Gastrocnemius medialis (tissue), 4 donors: ENCODE measurements around the gene MISP3. TPM values are rescaled to one million over a fixed set of nuclear protein-coding genes. Genes with fewer than 3 reads are reported as not detected.
A peak's percentile ranks its signal among the peaks of the same experiment; 100 is the strongest.

Experiments used
- ATAC-seq, 2 donors: fragments of 150-250 bp; one replicate each; pipeline ENCODE4 v1.9.1; 2016
- DNase-seq, 2 donors: peaks; one replicate each; pipeline ENCODE4 v3.0.0-alpha.2; 2019
- H3K27ac ChIP-seq, 4 donors: fragments of 200-600 bp; sonication (generic); 1 replicate in 1 of 4; 2 replicates in 3 of 4; pipeline ENCODE4 v1.5.1; 2016 to 2018; ENCODE audit warnings: mild to moderate bottlenecking in 2 of 4, moderate library complexity in 1 of 4
- H3K27me3 ChIP-seq, 3 donors: fragments of 200-600 bp; sonication (generic) in 2 of 3; 1 replicate in 1 of 3; 2 replicates in 2 of 3; pipeline versions ENCODE4 v1.5.1 to v1.6.0; 2016 to 2019; ENCODE audit warnings: mild to moderate bottlenecking in 1 of 3, moderate library complexity in 1 of 3
- H3K36me3 ChIP-seq, 2 donors: fragments of 200-600 bp; sonication (generic) in 1 of 2; one replicate each; pipeline ENCODE4 v1.5.1; 2017 to 2018
- H3K4me1 ChIP-seq, 2 donors: fragments of 200-600 bp; sonication (generic) in 1 of 2; one replicate each; pipeline ENCODE4 v1.5.1; 2016 to 2017; ENCODE audit warnings: mild to moderate bottlenecking in 2 of 2
- H3K4me3 ChIP-seq, 4 donors: fragments of 200-600 bp; sonication (generic) in 3 of 4; 1 replicate in 1 of 4; 2 replicates in 3 of 4; pipeline ENCODE4 v1.5.1; 2016 to 2019; ENCODE audit warnings: mild to moderate bottlenecking in 2 of 4
- H3K9me3 ChIP-seq, 3 donors: fragments of 200-600 bp; sonication (generic) in 2 of 3; 1 replicate in 1 of 3; 2 replicates in 2 of 3; pipeline ENCODE4 v1.5.1; 2016 to 2019
- CTCF ChIP-seq, 5 experiments: fragments of 450-650 bp in 3 of 5; fragments of 200-600 bp in 2 of 5; sonication (generic) in 2 of 5; IDR thresholded peaks in 4 of 5; conservative IDR thresholded peaks in 1 of 5; 1 replicate in 4 of 5; 2 replicates in 1 of 5; pipeline ENCODE4 v1.5.1; 2016 to 2019; ENCODE audit warnings: antibody characterized with exemption in 5 of 5, mild to moderate bottlenecking in 3 of 5, moderate library complexity in 3 of 5
- POLR2A ChIP-seq, 2 donors: fragments of 450-650 bp; IDR thresholded peaks; one replicate each; pipeline ENCODE4 v1.6.1; 2017; ENCODE audit warnings: antibody characterized with exemption in 2 of 2, mild to moderate bottlenecking in 2 of 2, moderate library complexity in 2 of 2
- in situ Hi-C, 4 donors: fragments of 200-750 bp; cut with MboI; loops; one replicate each; pipeline versions ENCODE4 v1.15.0 to v1.8.0; 2017; ENCODE audit warnings: low sequenced_read_pairs in 4 of 4
- intact Hi-C: fragments of 100-400 bp; cut with DNase I; formaldehyde crosslinking; loops from one replicate; pipeline ENCODE4 v1.15.1; 2023; ENCODE audit warnings: low total_unique reads
- total RNA-seq, 4 donors: library from RNA; depleted of rRNA; stranded (reverse); fragments of >200 nt; gene quantifications; one replicate each; pipeline versions ENCODE4 v1.1.0 to v1.2.3, GENCODE V29; 2016

MISP3 gene
- total RNA-seq, 4 donors from 2014 or later = 1.8 to 8.0 (median 5.7) TPM

DNA sequence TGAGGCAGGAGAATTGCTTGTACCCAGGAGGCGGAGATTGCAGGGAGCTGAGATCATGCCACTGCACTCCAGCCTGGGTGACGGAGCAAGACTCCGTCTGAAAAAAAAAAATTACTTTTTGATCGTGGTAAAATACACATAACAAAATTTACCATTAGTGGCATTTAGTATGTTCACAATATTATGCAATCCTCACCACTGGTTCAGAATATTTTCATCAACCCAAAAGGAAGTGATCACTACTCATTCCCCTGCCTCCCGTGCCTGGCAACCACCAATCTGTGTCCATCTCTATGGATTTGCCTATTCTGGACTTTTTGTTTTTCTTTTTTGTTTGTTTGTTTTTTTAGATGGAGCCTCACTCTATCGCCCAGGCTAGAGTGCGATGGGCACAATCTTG lies 9.5 kb upstream of the MISP3 start:
- intact Hi-C loops (no loop called here), in situ Hi-C loops (loop anchor here (25.0 kb wide), 2 partner anchors 451 to 476 kb away; no protein-coding TSS in a partner anchor)

GRCh38 chr19:14066134-14066533 lies 6.5 kb upstream of the MISP3 start:
- H3K9me3 ChIP-seq = no peaks in the 10 kb centered on the region
- TF ChIP-seq CTCF (IDR thresholded peaks at IDR 0.05 in 4 of 5, conservative IDR thresholded peaks at IDR 0.05 in 1 of 5) = no peak
- no peak for TF ChIP-seq POLR2A (IDR thresholded peaks at IDR 0.05)
- no peak overlapping the region for H3K4me3 ChIP-seq
- H3K27ac ChIP-seq = no peak overlapping the region
- intact Hi-C loops (no loop called here), in situ Hi-C loops (loop anchor here (25.0 kb wide), 2 partner anchors 454 to 479 kb away; no protein-coding TSS in a partner anchor)
- H3K4me1 ChIP-seq = no peaks in the 10 kb centered on the region
- H3K27me3 ChIP-seq = peaks cover 0 to 16% (median 0%) of the 10 kb centered on the region in 3 donors
- no peak for DNase-seq
- ATAC-seq = no peak
- no peaks in the 10 kb centered on the region for H3K36me3 ChIP-seq

More for the DNA sequence above, 9.5 kb upstream of the MISP3 start:
- H3K27me3 ChIP-seq = peaks cover 16 to 43% (median 29%) of the 10 kb centered on the region in 3 donors
- no peak overlapping the region for H3K27ac ChIP-seq
- ATAC-seq (no peak), DNase-seq (no peak)
- H3K36me3 ChIP-seq = no peaks in the 10 kb centered on the region
- no peaks in the 10 kb centered on the region for H3K9me3 ChIP-seq
- peaks cover 0 to 4% of the 10 kb centered on the region in 2 donors for H3K4me1 ChIP-seq
- TF ChIP-seq CTCF (IDR thresholded peaks at IDR 0.05 in 4 of 5, conservative IDR thresholded peaks at IDR 0.05 in 1 of 5) (no peak), POLR2A (IDR thresholded peaks at IDR 0.05) (no peak)
- H3K4me3 ChIP-seq = no peak overlapping the region

- Histone ChIP-seq H3K36me3 (no peaks in the 10 kb centered on the region), H3K4me3 (no peak overlapping the region), H3K27ac (no peak overlapping the region), H3K27me3 (no peaks in the 10 kb centered on the region), H3K4me1 (peaks cover 17 to 30% of the 10 kb centered on the region in 2 donors), H3K9me3 (no peaks in the 10 kb centered on the region)
- TF ChIP-seq CTCF (IDR thresholded peaks at IDR 0.05 in 4 of 5, conservative IDR thresholded peaks at IDR 0.05 in 1 of 5) (no peak), POLR2A (IDR thresholded peaks at IDR 0.05) (no peak)
- in situ Hi-C loops (loop anchor here (5.0 to 25.0 kb wide), 4 partner anchors 72 to 483 kb away; partner anchors contain the start of gene NANOS3 (in 1 of the 4)), intact Hi-C loops (loop anchor here (5.0 to 10.0 kb wide), 2 partner anchors 278 to 476 kb away; no protein-coding TSS in a partner anchor)
- DNase-seq (no peak), ATAC-seq (no peak)
These were observed 2.1 kb upstream of the MISP3 start for GRCh38 chr19:14070268-14071050.

DNA sequence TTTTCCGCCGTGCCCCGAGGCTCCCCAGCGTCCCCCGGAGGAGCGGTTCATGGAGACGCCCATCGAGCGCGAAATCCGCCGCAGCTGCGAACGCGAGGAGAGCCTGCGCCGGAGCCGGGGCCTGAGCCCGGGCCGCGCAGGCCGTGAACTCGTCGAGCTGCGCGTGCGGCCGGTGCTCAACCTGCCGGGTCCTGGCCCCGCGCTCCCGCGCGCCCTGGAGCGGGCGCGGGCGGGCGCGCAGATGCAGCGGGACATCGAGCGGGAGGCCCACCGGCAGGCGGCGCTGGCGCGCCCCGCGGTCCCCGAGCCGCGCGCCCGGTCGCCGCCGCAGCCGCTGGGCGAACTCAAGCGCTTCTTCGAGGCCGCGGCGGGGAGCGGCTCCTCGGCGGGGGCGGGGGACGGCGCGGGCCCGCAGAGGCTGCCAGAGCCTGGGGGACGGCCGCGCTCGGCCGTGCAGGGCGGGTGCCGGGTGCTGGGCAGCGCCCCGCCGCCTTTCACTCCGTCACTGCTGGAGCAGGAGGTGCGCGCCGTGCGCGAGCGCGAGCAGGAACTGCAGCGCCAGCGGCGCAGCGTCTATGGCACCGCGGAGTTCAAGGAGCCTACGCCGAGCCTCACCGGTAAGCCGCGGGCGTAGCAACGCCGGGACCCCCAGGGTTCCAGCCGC lies 807 bp downstream of the MISP3 start:
- Histone ChIP-seq H3K9me3 (no peaks in the 10 kb centered on the region), H3K27me3 (no peaks in the 10 kb centered on the region), H3K27ac (peak overlapping the region; percentile 86 to 97 (median 90)), H3K36me3 (no peaks in the 10 kb centered on the region), H3K4me3 (peak overlapping the region; percentile 71 to 93 (median 74)), H3K4me1 (peaks cover 20 to 32% of the 10 kb centered on the region in 2 donors)
- peak; percentile 64 to 77 for ATAC-seq
- in situ Hi-C loops = loop anchor here (5.0 to 25.0 kb wide), 4 partner anchors 69 to 486 kb away; partner anchors contain the start of gene NANOS3 (in 1 of the 4)
- intact Hi-C loops = loop anchor here (1.0 to 10.0 kb wide), 4 partner anchors 41 to 479 kb away; partner anchors contain the start of gene ASF1B
- peak in 1 of 2 donors; percentile 62 for DNase-seq
- TF ChIP-seq POLR2A (IDR thresholded peaks at IDR 0.05) (peak; percentile 19 to 60), CTCF (IDR thresholded peaks at IDR 0.05 in 4 of 5, conservative IDR thresholded peaks at IDR 0.05 in 1 of 5) (peak in 4 of 5 experiments; percentile 83 to 96 (median 92))
